ENCODE results near the gene TBL3. TPM values are rescaled to one million over a fixed set of nuclear protein-coding genes. Genes with fewer than 3 reads are reported as not detected.

The TBL3 gene
- total RNA-seq, 1 experiment from 2014 or later, result 73.4 TPM

- TF ChIP-seq ZNF281 (CRISPR knock-in tag; IDR thresholded peaks at IDR 0.05), result no peak
- TF ChIP-seq E2F1 (CRISPR knock-in tag; IDR thresholded peaks at IDR 0.05), result no peak
- TF ChIP-seq MAX (CRISPR knock-in tag; IDR thresholded peaks at IDR 0.05), result peak; percentile 91
- TF ChIP-seq ZNF416 (CRISPR knock-in tag; IDR thresholded peaks at IDR 0.05), result 0 out of 2 replicates have a peak, but pooled peaks have one; percentile 18
- no peak for TF ChIP-seq FOXJ3 (CRISPR knock-in tag; IDR thresholded peaks at IDR 0.05; ENCODE audit: borderline replicate concordance)
- no peak for TF ChIP-seq IRF2 (CRISPR knock-in tag; IDR thresholded peaks at IDR 0.05; ENCODE audit: borderline replicate concordance, low read depth)
- peak; percentile 78; the same call in 1 of the 2 replicates for TF ChIP-seq AR (CRISPR knock-in tag; IDR thresholded peaks at IDR 0.05)
- TF ChIP-seq USF1 (CRISPR knock-in tag; IDR thresholded peaks at IDR 0.05), result peak; percentile 53; the same call in 1 of the 2 replicates
- 0 out of 2 replicates have a peak, but pooled peaks have one; percentile 9 for TF ChIP-seq ZNF532 (CRISPR knock-in tag; IDR thresholded peaks at IDR 0.05; ENCODE audit: borderline replicate concordance)
- TF ChIP-seq SP1 (CRISPR knock-in tag; conservative IDR thresholded peaks at IDR 0.05), result peak; percentile 73
- 0 out of 2 replicates have a peak, but pooled peaks have one; percentile 71 for TF ChIP-seq ZNF232 (CRISPR knock-in tag; IDR thresholded peaks at IDR 0.05)
- peak; percentile 77 for TF ChIP-seq HMGXB4 (CRISPR knock-in tag; IDR thresholded peaks at IDR 0.05)
- TF ChIP-seq FOXP1 (CRISPR knock-in tag; IDR thresholded peaks at IDR 0.05; ENCODE audit: borderline replicate concordance), result peak; percentile 23; the same call in 1 of the 2 replicates
- TF ChIP-seq ZNF512 (CRISPR knock-in tag; IDR thresholded peaks at IDR 0.05; ENCODE audit: borderline replicate concordance), result no peak
- peak; percentile 72 for TF ChIP-seq FOXK1 (CRISPR knock-in tag; IDR thresholded peaks at IDR 0.05)
- no peak; the same call in 1 of the 2 replicates for TF ChIP-seq NFE2L1 (CRISPR knock-in tag; IDR thresholded peaks at IDR 0.05)
- TF ChIP-seq TP53 (CRISPR knock-in tag; IDR thresholded peaks at IDR 0.05), result no peak; the same call in 1 of the 2 replicates
- TF ChIP-seq KAT7 (CRISPR knock-in tag; IDR thresholded peaks at IDR 0.05; ENCODE audit: borderline replicate concordance), result no peak
- no peak for TF ChIP-seq ATF1 (CRISPR knock-in tag; IDR thresholded peaks at IDR 0.05)
Observed at GRCh38 chr16:1964506-1965395, 7.1 kb upstream of the TBL3 start, which contains the start of gene RPS2 (continued).
